HEK293 (cell line): ENCODE data around the gene NTSR2.

Experiments
- CTCF ChIA-PET: fragments of 350-600 bp; formaldehyde crosslinking; extraction: SDS; loops from one replicate; lab custom pipeline; 2021; ENCODE audit warnings: antibody characterized with exemption; lab: Yijun Ruan, JAX
- POLR2A ChIA-PET: fragments of 300-600 bp; formaldehyde crosslinking; extraction: SDS; loops from one replicate; lab custom pipeline; 2020; ENCODE audit warnings: antibody characterized with exemption, inconsistent platforms; lab: Yijun Ruan, JAX
- H3K27ac ChIP-seq: fragments of 200-500 bp; sonication (Bioruptor generic); 2 replicates; pipeline ENCODE4 v1.5.1; 2014; ENCODE audit warnings: low read depth, low read length, control low read depth, inconsistent platforms; ENCODE audit errors: extremely low read depth
- H3K36me3 ChIP-seq, 2 experiments: fragments of 200-500 bp in 1 of 2; sonication (Bioruptor generic) in 1 of 2; 1 replicate in 1 of 2; 2 replicates in 1 of 2; pipeline ENCODE4 v1.5.1; 2014 to 2017; ENCODE audit warnings: inconsistent platforms in 2 of 2, low read length in 2 of 2; ENCODE audit not compliant: control insufficient read depth in 2 of 2, insufficient read depth in 1 of 2
- H3K4me1 ChIP-seq: fragments of 200-500 bp; sonication (Bioruptor generic); 2 replicates; pipeline ENCODE4 v1.5.1; 2014; ENCODE audit warnings: mild to moderate bottlenecking, low read length, inconsistent platforms; ENCODE audit not compliant: control insufficient read depth, insufficient read depth
- H3K4me3 ChIP-seq: 2 replicates; pipeline ENCODE4 v1.5.1; 2011; ENCODE audit warnings: low read depth, mild to moderate bottlenecking, control low read depth, low read length, moderate library complexity
- H3K9me3 ChIP-seq: fragments of 200-500 bp; sonication (Bioruptor generic); 2 replicates; pipeline ENCODE4 v1.5.1; 2014; ENCODE audit warnings: low read depth, low read length, inconsistent platforms; ENCODE audit not compliant: control insufficient read depth, insufficient read depth
- EGR2 ChIP-seq: fragments of 450-650 bp; formaldehyde crosslinking; IDR thresholded peaks from 2 replicates; pipeline ENCODE4 v1.5.1; 2016; ENCODE audit warnings: low read depth, missing biosample characterization, missing genetic modification characterization
- MYNN ChIP-seq: fragments of 450-650 bp; formaldehyde crosslinking; IDR thresholded peaks from 2 replicates; pipeline ENCODE4 v1.5.1; 2016; ENCODE audit warnings: missing biosample characterization, missing genetic modification characterization, borderline replicate concordance
- ZNF169 ChIP-seq: fragments of 450-650 bp; formaldehyde crosslinking; IDR thresholded peaks from 2 replicates; pipeline ENCODE4 v1.5.1; 2016; ENCODE audit warnings: missing biosample characterization, missing genetic modification characterization
- ZNF214 ChIP-seq: fragments of 450-650 bp; formaldehyde crosslinking; IDR thresholded peaks from 2 replicates; pipeline ENCODE4 v1.5.1; 2017; ENCODE audit warnings: missing biosample characterization, mild to moderate bottlenecking, missing genetic modification characterization, borderline replicate concordance
- ZNF335 ChIP-seq: fragments of 450-650 bp; formaldehyde crosslinking; conservative IDR thresholded peaks from 2 replicates; pipeline ENCODE4 v1.5.1; 2016; ENCODE audit warnings: missing biosample characterization, missing genetic modification characterization
- ZNF488 ChIP-seq: fragments of 450-650 bp; formaldehyde crosslinking; IDR thresholded peaks from 2 replicates; pipeline ENCODE4 v1.5.1; 2016; ENCODE audit warnings: missing biosample characterization, missing genetic modification characterization
- ZNF555 ChIP-seq: fragments of 450-650 bp; formaldehyde crosslinking; conservative IDR thresholded peaks from 2 replicates; pipeline ENCODE4 v1.5.1; 2017; ENCODE audit warnings: missing biosample characterization, mild to moderate bottlenecking, missing genetic modification characterization, inconsistent platforms
- ZNF621 ChIP-seq: fragments of 450-650 bp; formaldehyde crosslinking; IDR thresholded peaks from 2 replicates; pipeline ENCODE4 v1.5.1; 2017; ENCODE audit warnings: missing biosample characterization, missing genetic modification characterization
- ZNF660 ChIP-seq: fragments of 450-650 bp; IDR thresholded peaks from 2 replicates; pipeline ENCODE4 v1.5.1; 2018; ENCODE audit warnings: missing biosample characterization, mild to moderate bottlenecking, missing genetic modification characterization
- ZNF664 ChIP-seq: fragments of 450-650 bp; formaldehyde crosslinking; IDR thresholded peaks from 2 replicates; pipeline ENCODE4 v1.5.1; 2016; ENCODE audit warnings: missing biosample characterization, missing genetic modification characterization
- ZNF670 ChIP-seq: fragments of 450-650 bp; formaldehyde crosslinking; IDR thresholded peaks from 2 replicates; pipeline ENCODE4 v1.5.1; 2016; ENCODE audit warnings: missing biosample characterization, missing genetic modification characterization, low read depth
- ZNF747 ChIP-seq: fragments of 450-650 bp; formaldehyde crosslinking; IDR thresholded peaks from 2 replicates; pipeline ENCODE4 v1.5.1; 2016; ENCODE audit warnings: missing biosample characterization, missing genetic modification characterization
- ZNF830 ChIP-seq: fragments of 450-650 bp; IDR thresholded peaks from 2 replicates; pipeline ENCODE4 v1.5.0; 2018; ENCODE audit warnings: missing biosample characterization, missing genetic modification characterization, low read depth, mild to moderate bottlenecking, moderate library complexity
- ZXDB ChIP-seq: fragments of 450-650 bp; formaldehyde crosslinking; IDR thresholded peaks from 2 replicates; pipeline ENCODE4 v1.5.1; 2016; ENCODE audit warnings: missing biosample characterization, missing genetic modification characterization
- TF ChIP-seq, protein P1 (sequence below): fragments of 450-650 bp; formaldehyde crosslinking; IDR thresholded peaks from 2 replicates; pipeline ENCODE4 v1.5.1; 2016; ENCODE audit warnings: missing biosample characterization, missing genetic modification characterization
- TF ChIP-seq, protein P2 (sequence below): sonication (generic); formaldehyde crosslinking; IDR thresholded peaks from 2 replicates; pipeline ENCODE4 v1.8.1; 2022; ENCODE audit warnings: mild to moderate bottlenecking, moderate library complexity, missing genetic modification reagents
- TF ChIP-seq, protein P3 (sequence below): fragments of 450-650 bp; formaldehyde crosslinking; IDR thresholded peaks from 2 replicates; pipeline ENCODE4 v1.5.1; 2017; ENCODE audit warnings: missing biosample characterization, missing genetic modification characterization
- TF ChIP-seq, protein P4 (sequence below): fragments of 450-650 bp; formaldehyde crosslinking; IDR thresholded peaks from 2 replicates; pipeline ENCODE4 v1.5.1; 2016; ENCODE audit warnings: missing biosample characterization, missing genetic modification characterization

Gene NTSR2

GRCh38 chr2:11697103-11697871 lies 27.3 kb upstream of the NTSR2 start (continued):
- TF ChIP-seq ZNF488 (tag by site-specific recombination): no peak

- TF ChIP-seq MYNN (no peak), ZXDB (tag by site-specific recombination) (no peak), ZNF664 (tag by site-specific recombination) (no peak), ZNF555 (no peak), ZNF670 (tag by site-specific recombination) (no peak), EGR2 (tag by site-specific recombination) (no peak), ZNF335 (tag by site-specific recombination) (no peak), ZNF169 (tag by site-specific recombination) (no peak), ZNF747 (no peak), ZNF660 (tag by site-specific recombination) (no peak), ZNF621 (tag by site-specific recombination) (no peak), ZNF830 (no peak), ZNF214 (tag by site-specific recombination) (no peak)
- TF ChIP-seq, protein P1, sequence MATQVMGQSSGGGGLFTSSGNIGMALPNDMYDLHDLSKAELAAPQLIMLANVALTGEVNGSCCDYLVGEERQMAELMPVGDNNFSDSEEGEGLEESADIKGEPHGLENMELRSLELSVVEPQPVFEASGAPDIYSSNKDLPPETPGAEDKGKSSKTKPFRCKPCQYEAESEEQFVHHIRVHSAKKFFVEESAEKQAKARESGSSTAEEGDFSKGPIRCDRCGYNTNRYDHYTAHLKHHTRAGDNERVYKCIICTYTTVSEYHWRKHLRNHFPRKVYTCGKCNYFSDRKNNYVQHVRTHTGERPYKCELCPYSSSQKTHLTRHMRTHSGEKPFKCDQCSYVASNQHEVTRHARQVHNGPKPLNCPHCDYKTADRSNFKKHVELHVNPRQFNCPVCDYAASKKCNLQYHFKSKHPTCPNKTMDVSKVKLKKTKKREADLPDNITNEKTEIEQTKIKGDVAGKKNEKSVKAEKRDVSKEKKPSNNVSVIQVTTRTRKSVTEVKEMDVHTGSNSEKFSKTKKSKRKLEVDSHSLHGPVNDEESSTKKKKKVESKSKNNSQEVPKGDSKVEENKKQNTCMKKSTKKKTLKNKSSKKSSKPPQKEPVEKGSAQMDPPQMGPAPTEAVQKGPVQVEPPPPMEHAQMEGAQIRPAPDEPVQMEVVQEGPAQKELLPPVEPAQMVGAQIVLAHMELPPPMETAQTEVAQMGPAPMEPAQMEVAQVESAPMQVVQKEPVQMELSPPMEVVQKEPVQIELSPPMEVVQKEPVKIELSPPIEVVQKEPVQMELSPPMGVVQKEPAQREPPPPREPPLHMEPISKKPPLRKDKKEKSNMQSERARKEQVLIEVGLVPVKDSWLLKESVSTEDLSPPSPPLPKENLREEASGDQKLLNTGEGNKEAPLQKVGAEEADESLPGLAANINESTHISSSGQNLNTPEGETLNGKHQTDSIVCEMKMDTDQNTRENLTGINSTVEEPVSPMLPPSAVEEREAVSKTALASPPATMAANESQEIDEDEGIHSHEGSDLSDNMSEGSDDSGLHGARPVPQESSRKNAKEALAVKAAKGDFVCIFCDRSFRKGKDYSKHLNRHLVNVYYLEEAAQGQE (tag by site-specific recombination): no peak
- TF ChIP-seq, protein P2, sequence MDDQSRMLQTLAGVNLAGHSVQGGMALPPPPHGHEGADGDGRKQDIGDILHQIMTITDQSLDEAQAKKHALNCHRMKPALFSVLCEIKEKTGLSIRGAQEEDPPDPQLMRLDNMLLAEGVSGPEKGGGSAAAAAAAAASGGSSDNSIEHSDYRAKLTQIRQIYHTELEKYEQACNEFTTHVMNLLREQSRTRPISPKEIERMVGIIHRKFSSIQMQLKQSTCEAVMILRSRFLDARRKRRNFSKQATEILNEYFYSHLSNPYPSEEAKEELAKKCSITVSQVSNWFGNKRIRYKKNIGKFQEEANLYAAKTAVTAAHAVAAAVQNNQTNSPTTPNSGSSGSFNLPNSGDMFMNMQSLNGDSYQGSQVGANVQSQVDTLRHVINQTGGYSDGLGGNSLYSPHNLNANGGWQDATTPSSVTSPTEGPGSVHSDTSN (CRISPR knock-in tag): no peak
- TF ChIP-seq, protein P3, sequence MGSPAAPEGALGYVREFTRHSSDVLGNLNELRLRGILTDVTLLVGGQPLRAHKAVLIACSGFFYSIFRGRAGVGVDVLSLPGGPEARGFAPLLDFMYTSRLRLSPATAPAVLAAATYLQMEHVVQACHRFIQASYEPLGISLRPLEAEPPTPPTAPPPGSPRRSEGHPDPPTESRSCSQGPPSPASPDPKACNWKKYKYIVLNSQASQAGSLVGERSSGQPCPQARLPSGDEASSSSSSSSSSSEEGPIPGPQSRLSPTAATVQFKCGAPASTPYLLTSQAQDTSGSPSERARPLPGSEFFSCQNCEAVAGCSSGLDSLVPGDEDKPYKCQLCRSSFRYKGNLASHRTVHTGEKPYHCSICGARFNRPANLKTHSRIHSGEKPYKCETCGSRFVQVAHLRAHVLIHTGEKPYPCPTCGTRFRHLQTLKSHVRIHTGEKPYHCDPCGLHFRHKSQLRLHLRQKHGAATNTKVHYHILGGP (tag by site-specific recombination): no peak
- TF ChIP-seq, protein P4, sequence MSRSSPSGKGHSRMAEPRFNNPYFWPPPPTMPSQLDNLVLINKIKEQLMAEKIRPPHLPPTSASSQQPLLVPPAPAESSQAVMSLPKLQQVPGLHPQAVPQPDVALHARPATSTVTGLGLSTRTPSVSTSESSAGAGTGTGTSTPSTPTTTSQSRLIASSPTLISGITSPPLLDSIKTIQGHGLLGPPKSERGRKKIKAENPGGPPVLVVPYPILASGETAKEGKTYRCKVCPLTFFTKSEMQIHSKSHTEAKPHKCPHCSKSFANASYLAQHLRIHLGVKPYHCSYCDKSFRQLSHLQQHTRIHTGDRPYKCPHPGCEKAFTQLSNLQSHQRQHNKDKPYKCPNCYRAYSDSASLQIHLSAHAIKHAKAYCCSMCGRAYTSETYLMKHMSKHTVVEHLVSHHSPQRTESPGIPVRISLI (tag by site-specific recombination): no peak
- Histone ChIP-seq H3K4me1 (no peaks in the 10 kb centered on the region), H3K36me3 (no peaks in the 10 kb centered on the region), H3K4me3 (no peak overlapping the region), H3K9me3 (no peaks in the 10 kb centered on the region), H3K27ac (no peak overlapping the region)
- ChIA-PET CTCF (interaction anchor here (1.2 to 2.4 kb wide), 4 partner anchors 9 to 88 kb away, joined by 5 to 13 read pairs (median 8); no protein-coding TSS in a partner anchor), POLR2A (no interaction called here)
Measured at GRCh38 chr2:11696736-11697102, 26.7 kb upstream of the NTSR2 start.
